GM18499 (cell line): Measurements from ENCODE around the gene UQCRC1.

Experiments used
- ATAC-seq: cut with Tn5 transposase; IDR thresholded peaks from one replicate; pipeline ENCODE4 v1.9.1; 2021; ENCODE audit warnings: moderate number of reproducible peaks; ENCODE audit not compliant: insufficient read depth, unreplicated experiment

UQCRC1 gene

GRCh38 chr3:48634661-48635221 is 25.3 kb upstream of the UQCRC1 start:
- ATAC-seq, result no peak

GRCh38 chr3:48633743-48634142 is 24.3 kb upstream of the UQCRC1 start:
- ATAC-seq, result no peak

GRCh38 chr3:48633256-48633655 is 23.8 kb upstream of the UQCRC1 start:
- no peak for ATAC-seq

- ATAC-seq, result no peak
These were observed 22.3 kb upstream of the UQCRC1 start for GRCh38 chr3:48631516-48632448.

- no peak for ATAC-seq
These were observed 21.4 kb upstream of the UQCRC1 start for GRCh38 chr3:48630833-48631232.

- ATAC-seq, result no peak
These were observed 21.0 kb upstream of the UQCRC1 start for GRCh38 chr3:48630407-48630806.

GRCh38 chr3:48629894-48630293 is 20.4 kb upstream of the UQCRC1 start:
- ATAC-seq, result no peak

GRCh38 chr3:48628277-48629017 is 19.0 kb upstream of the UQCRC1 start:
- ATAC-seq, result no peak

GRCh38 chr3:48625600-48625999 is 16.2 kb upstream of the UQCRC1 start:
- ATAC-seq, result no peak

- ATAC-seq, result no peak
These were observed 15.3 kb upstream of the UQCRC1 start for GRCh38 chr3:48624767-48625166.

GRCh38 chr3:48623851-48624547 is 14.6 kb upstream of the UQCRC1 start:
- no peak for ATAC-seq

GRCh38 chr3:48621461-48621869 is 12.0 kb upstream of the UQCRC1 start, which contains the start of gene TMEM89:
TMEM89 (minus strand) TSS chr3:48621769; CDS start chr3:48621756, 13 bp downstream.
- ATAC-seq, result no peak

- no peak for ATAC-seq
These were observed 10.4 kb upstream of the UQCRC1 start for GRCh38 chr3:48619541-48620524.

GRCh38 chr3:48617559-48617958 is 8.1 kb upstream of the UQCRC1 start:
- no peak for ATAC-seq

- no peak for ATAC-seq
These were observed 4.6 kb upstream of the UQCRC1 start for GRCh38 chr3:48614044-48614443.

- no peak for ATAC-seq
These were observed 2.9 kb upstream of the UQCRC1 start for GRCh38 chr3:48612309-48612708.

GRCh38 chr3:48607519-48607918 is 1.9 kb downstream of the UQCRC1 start:
- no peak for ATAC-seq

GRCh38 chr3:48601622-48601994 is 7.8 kb downstream of the UQCRC1 start:
- ATAC-seq, result no peak
